Neural cell (in vitro differentiated cells): Measurements from ENCODE around the gene ACO2. TPM values are rescaled to one million over a fixed set of nuclear protein-coding genes. Genes with fewer than 3 reads are reported as not detected.

Source experiments
- H2AFZ ChIP-seq: fragments of 200-600, 300-800 bp; sonication (generic), shearing (Covaris generic); 2 replicates; pipeline ENCODE4 v1.6.0; 2014; ENCODE audit warnings: low read depth, mild to moderate bottlenecking, antibody characterized with exemption, low read length, moderate library complexity
- H3F3A ChIP-seq: fragments of 200-600 bp; shearing (Covaris generic); 2 replicates; pipeline ENCODE4 v1.6.1; 2016; ENCODE audit warnings: mild to moderate bottlenecking, moderate library complexity, mixed read lengths, antibody characterized with exemption, low read length; ENCODE audit not compliant: insufficient read depth, poor library complexity, severe bottlenecking
- H3K27ac ChIP-seq: fragments of 200-600, 300-800 bp; sonication (generic), shearing (Covaris generic); 2 replicates; pipeline ENCODE4 v1.5.1; 2014; ENCODE audit warnings: mild to moderate bottlenecking, low read length, moderate library complexity
- H3K27me3 ChIP-seq: fragments of 300-800, 200-600 bp; sonication (generic), shearing (Covaris generic); 2 replicates; pipeline ENCODE4 v1.6.0; 2014; ENCODE audit warnings: mild to moderate bottlenecking, low read depth, low read length, moderate library complexity; ENCODE audit not compliant: insufficient read depth
- H3K36me3 ChIP-seq: fragments of 300-800, 200-600 bp; sonication (generic), shearing (Covaris generic); 2 replicates; pipeline ENCODE4 v1.5.1; 2014; ENCODE audit warnings: mild to moderate bottlenecking, antibody characterized with exemption, low read length, moderate library complexity; ENCODE audit not compliant: insufficient read depth
- H3K4me2 ChIP-seq: fragments of 300-800, 200-600 bp; sonication (generic), shearing (Covaris generic); 2 replicates; pipeline ENCODE4 v1.6.0; 2014; ENCODE audit warnings: mild to moderate bottlenecking, low read length
- H3K4me3 ChIP-seq: fragments of 300-800, 200-600 bp; sonication (generic), shearing (Covaris generic); 2 replicates; pipeline ENCODE4 v1.5.1; 2014; ENCODE audit warnings: mild to moderate bottlenecking, low read length, moderate library complexity
- H3K79me2 ChIP-seq: fragments of 200-600 bp; shearing (Covaris generic); replicated peaks from 2 replicates; pipeline ENCODE4 v1.6.0; 2014; ENCODE audit warnings: mild to moderate bottlenecking, low read length, moderate library complexity; ENCODE audit not compliant: insufficient read depth
- H3K9ac ChIP-seq: fragments of 300-800, 200-600 bp; sonication (generic), shearing (Covaris generic); 2 replicates; pipeline ENCODE4 v1.6.1; 2016; ENCODE audit warnings: mild to moderate bottlenecking, low read length, mixed read lengths
- H3K9me2 ChIP-seq: fragments of 200-600 bp; shearing (Covaris generic); 2 replicates; pipeline ENCODE4 v1.6.1; 2016; ENCODE audit warnings: mild to moderate bottlenecking, low read length, mixed read lengths; ENCODE audit not compliant: insufficient read depth
- H3K9me3 ChIP-seq: fragments of 200-600, 300-800 bp; sonication (generic), shearing (Covaris generic); 2 replicates; pipeline ENCODE4 v1.6.1; 2016; ENCODE audit warnings: mild to moderate bottlenecking, mixed run types, low read length, moderate library complexity, mixed read lengths
- H4K20me1 ChIP-seq: fragments of 200-600 bp; shearing (Covaris generic); 2 replicates; pipeline ENCODE4 v1.6.1; 2016; ENCODE audit warnings: mild to moderate bottlenecking, mixed run types; ENCODE audit not compliant: insufficient read depth
- EP300 ChIP-seq: fragments of 450-650 bp; conservative IDR thresholded peaks from 2 replicates; pipeline ENCODE4 v1.6.1; 2014; ENCODE audit warnings: antibody characterized with exemption, mild to moderate bottlenecking, moderate library complexity; ENCODE audit not compliant: poor library complexity, severe bottlenecking
- EZH2 ChIP-seq: fragments of 200-600, 300-800 bp; shearing (Covaris generic), sonication (generic); IDR thresholded peaks from 2 replicates; pipeline ENCODE4 v1.6.1; 2014; ENCODE audit warnings: antibody characterized with exemption, low read length, borderline replicate concordance, mild to moderate bottlenecking; ENCODE audit not compliant: insufficient read depth, poor library complexity, severe bottlenecking
- MXI1 ChIP-seq: fragments of 450-650 bp; conservative IDR thresholded peaks from 2 replicates; pipeline ENCODE4 v1.6.1; 2014; ENCODE audit warnings: antibody characterized with exemption, mild to moderate bottlenecking; ENCODE audit not compliant: poor library complexity, severe bottlenecking
- POLR2AphosphoS5 ChIP-seq: IDR thresholded peaks from 2 replicates; pipeline ENCODE4 v1.6.1; 2012
- RAD21 ChIP-seq: fragments of 450-650 bp; conservative IDR thresholded peaks from 2 replicates; pipeline ENCODE4 v1.6.1; 2014; ENCODE audit warnings: antibody characterized with exemption, mild to moderate bottlenecking, moderate library complexity
- SMC3 ChIP-seq: fragments of 450-650 bp; conservative IDR thresholded peaks from 2 replicates; pipeline ENCODE4 v1.6.1; 2014; ENCODE audit warnings: antibody characterized with exemption, mild to moderate bottlenecking, moderate library complexity; ENCODE audit not compliant: poor library complexity
- TAF1 ChIP-seq: IDR thresholded peaks from 2 replicates; pipeline ENCODE4 v1.6.1; 2012; ENCODE audit warnings: low read depth
- polyA plus RNA-seq: library from polyadenylated mRNA; depleted of rRNA; stranded (reverse); fragments of >200 nt; gene quantifications from 2 replicates; pipeline ENCODE4 v1.2.3, GENCODE V29; 2014
- TF ChIP-seq, protein P1 (sequence below): IDR thresholded peaks from 2 replicates; pipeline ENCODE4 v1.6.1; 2012; ENCODE audit warnings: borderline replicate concordance
- TF ChIP-seq, protein P2 (sequence below): fragments of 450-650 bp; IDR thresholded peaks from 2 replicates; pipeline ENCODE4 v1.5.1; 2014; ENCODE audit warnings: antibody characterized with exemption, mild to moderate bottlenecking, moderate library complexity; ENCODE audit not compliant: poor library complexity, severe bottlenecking

Gene ACO2
- polyA plus RNA-seq, 1 donor from 2014 or later, result 72.3 TPM

DNA sequence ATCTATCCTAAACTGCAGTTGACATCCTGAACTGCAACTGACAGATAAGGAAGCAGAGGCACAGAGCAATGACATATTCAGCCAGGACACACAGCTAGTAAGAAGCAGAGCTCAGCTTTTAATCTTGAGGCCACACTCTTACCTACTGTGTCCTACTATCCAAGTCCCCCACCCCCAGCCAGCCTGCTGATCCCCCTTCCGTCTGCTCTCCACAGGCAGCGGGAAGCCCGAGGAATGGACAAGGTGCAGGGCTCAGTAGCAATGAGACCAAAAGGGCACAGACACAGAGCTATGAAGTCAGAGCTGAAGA, 71.0 kb downstream of the ACO2 start:
- Histone ChIP-seq H3K9ac (no peak overlapping the region), H3K36me3 (no peaks in the 10 kb centered on the region), H3K4me3 (no peak overlapping the region), H3K4me2 (no peak overlapping the region), H3K9me2 (no peaks in the 10 kb centered on the region), H3F3A (no peaks in the 10 kb centered on the region), H3K27me3 (no peaks in the 10 kb centered on the region), H3K79me2 (peaks cover 25% of the 10 kb centered on the region), H2AFZ (no peak overlapping the region), H3K9me3 (no peaks in the 10 kb centered on the region), H3K27ac (no peak overlapping the region), H4K20me1 (no peaks in the 10 kb centered on the region)
- TF ChIP-seq RAD21, result no peak
- TF ChIP-seq, protein P1, sequence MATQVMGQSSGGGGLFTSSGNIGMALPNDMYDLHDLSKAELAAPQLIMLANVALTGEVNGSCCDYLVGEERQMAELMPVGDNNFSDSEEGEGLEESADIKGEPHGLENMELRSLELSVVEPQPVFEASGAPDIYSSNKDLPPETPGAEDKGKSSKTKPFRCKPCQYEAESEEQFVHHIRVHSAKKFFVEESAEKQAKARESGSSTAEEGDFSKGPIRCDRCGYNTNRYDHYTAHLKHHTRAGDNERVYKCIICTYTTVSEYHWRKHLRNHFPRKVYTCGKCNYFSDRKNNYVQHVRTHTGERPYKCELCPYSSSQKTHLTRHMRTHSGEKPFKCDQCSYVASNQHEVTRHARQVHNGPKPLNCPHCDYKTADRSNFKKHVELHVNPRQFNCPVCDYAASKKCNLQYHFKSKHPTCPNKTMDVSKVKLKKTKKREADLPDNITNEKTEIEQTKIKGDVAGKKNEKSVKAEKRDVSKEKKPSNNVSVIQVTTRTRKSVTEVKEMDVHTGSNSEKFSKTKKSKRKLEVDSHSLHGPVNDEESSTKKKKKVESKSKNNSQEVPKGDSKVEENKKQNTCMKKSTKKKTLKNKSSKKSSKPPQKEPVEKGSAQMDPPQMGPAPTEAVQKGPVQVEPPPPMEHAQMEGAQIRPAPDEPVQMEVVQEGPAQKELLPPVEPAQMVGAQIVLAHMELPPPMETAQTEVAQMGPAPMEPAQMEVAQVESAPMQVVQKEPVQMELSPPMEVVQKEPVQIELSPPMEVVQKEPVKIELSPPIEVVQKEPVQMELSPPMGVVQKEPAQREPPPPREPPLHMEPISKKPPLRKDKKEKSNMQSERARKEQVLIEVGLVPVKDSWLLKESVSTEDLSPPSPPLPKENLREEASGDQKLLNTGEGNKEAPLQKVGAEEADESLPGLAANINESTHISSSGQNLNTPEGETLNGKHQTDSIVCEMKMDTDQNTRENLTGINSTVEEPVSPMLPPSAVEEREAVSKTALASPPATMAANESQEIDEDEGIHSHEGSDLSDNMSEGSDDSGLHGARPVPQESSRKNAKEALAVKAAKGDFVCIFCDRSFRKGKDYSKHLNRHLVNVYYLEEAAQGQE, result no peak
- no peak for TF ChIP-seq SMC3
- TF ChIP-seq EZH2, result no peak
- TF ChIP-seq MXI1, result no peak
- no peak for TF ChIP-seq TAF1
- TF ChIP-seq, protein P2, sequence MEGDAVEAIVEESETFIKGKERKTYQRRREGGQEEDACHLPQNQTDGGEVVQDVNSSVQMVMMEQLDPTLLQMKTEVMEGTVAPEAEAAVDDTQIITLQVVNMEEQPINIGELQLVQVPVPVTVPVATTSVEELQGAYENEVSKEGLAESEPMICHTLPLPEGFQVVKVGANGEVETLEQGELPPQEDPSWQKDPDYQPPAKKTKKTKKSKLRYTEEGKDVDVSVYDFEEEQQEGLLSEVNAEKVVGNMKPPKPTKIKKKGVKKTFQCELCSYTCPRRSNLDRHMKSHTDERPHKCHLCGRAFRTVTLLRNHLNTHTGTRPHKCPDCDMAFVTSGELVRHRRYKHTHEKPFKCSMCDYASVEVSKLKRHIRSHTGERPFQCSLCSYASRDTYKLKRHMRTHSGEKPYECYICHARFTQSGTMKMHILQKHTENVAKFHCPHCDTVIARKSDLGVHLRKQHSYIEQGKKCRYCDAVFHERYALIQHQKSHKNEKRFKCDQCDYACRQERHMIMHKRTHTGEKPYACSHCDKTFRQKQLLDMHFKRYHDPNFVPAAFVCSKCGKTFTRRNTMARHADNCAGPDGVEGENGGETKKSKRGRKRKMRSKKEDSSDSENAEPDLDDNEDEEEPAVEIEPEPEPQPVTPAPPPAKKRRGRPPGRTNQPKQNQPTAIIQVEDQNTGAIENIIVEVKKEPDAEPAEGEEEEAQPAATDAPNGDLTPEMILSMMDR, result no peak
- TF ChIP-seq EP300, result no peak

DNA sequence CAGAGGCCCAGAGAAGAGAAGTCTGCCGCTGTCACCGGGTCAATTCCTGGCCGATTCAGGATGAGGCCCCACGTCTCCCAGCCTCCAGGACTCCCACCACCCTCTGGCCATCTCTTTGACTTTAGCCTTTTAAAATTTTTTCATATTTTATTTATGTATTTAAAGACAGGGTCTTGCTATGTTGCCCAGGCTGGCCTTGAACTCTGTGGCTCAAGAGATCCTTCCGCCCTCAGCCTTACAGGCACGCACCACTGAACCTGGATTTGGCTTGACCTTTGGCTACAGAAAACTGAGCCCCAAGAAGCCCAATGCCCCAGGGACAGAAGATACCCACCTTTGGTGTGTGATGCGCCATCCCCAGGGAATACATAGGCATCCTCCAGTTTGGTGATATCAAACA, 71.4 kb downstream of the ACO2 start:
- no peaks in the 10 kb centered on the region for H3K27me3 ChIP-seq
- no peak overlapping the region for H2AFZ ChIP-seq
- no peaks in the 10 kb centered on the region for H3K36me3 ChIP-seq
- peaks cover 25% of the 10 kb centered on the region for H3K79me2 ChIP-seq
- TF ChIP-seq EP300 (no peak), TAF1 (no peak), EZH2 (no peak), MXI1 (no peak), RAD21 (no peak), POLR2AphosphoS5 (no peak), SMC3 (no peak)
- TF ChIP-seq, protein P1, result no peak
- TF ChIP-seq, protein P2, result no peak
- no peak overlapping the region for H3K4me2 ChIP-seq
- no peaks in the 10 kb centered on the region for H3K9me2 ChIP-seq
- H4K20me1 ChIP-seq, result no peaks in the 10 kb centered on the region
- no peaks in the 10 kb centered on the region for H3F3A ChIP-seq
- H3K4me3 ChIP-seq, result no peak overlapping the region
- H3K9ac ChIP-seq, result no peak overlapping the region
- H3K9me3 ChIP-seq, result no peaks in the 10 kb centered on the region
- no peak overlapping the region for H3K27ac ChIP-seq
